Lower leg skin (tissue), 4 donors: ENCODE measurements around the gene SFMBT1. TPM values are rescaled to one million over a fixed set of nuclear protein-coding genes. Genes with fewer than 3 reads are reported as not detected.

Source experiments
- DNase-seq, 2 donors: peaks; one replicate each; pipeline ENCODE4 v3.0.0-alpha.2; 2019; ENCODE audit warnings: low spot score in 2 of 2
- H3K4me3 ChIP-seq: fragments of 200-600 bp; sonication (generic); 2 replicates; pipeline ENCODE4 v1.5.1; 2017; ENCODE audit warnings: mild to moderate bottlenecking, low read depth; ENCODE audit not compliant: poor library complexity, severe bottlenecking
- CTCF ChIP-seq, 3 donors: fragments of 450-650 bp; IDR thresholded peaks; one replicate each; pipeline ENCODE4 v1.5.1; 2016; ENCODE audit warnings: antibody characterized with exemption in 3 of 3, mild to moderate bottlenecking in 3 of 3, moderate library complexity in 2 of 3
- POLR2A ChIP-seq, 2 donors: fragments of 450-650 bp; IDR thresholded peaks; one replicate each; pipeline ENCODE4 v1.6.1; 2016 to 2017; ENCODE audit warnings: antibody characterized with exemption in 2 of 2, mild to moderate bottlenecking in 1 of 2, moderate library complexity in 1 of 2
- WGBS, 2 donors: methylation state at CpG; one replicate each; pipeline ENCODE4 v1.1.5; 2018; 5-methylcytosine and 5-hydroxymethylcytosine counted together
- intact Hi-C: fragments of 100-400 bp; cut with DNase I; formaldehyde crosslinking; loops from one replicate; pipeline ENCODE4 v1.15.0; 2023; ENCODE audit warnings: low total_unique reads
- total RNA-seq, 4 donors: library from RNA; depleted of rRNA; stranded (reverse); fragments of >200 nt; gene quantifications; one replicate each; pipeline ENCODE4 v1.1.0, GENCODE V29; 2016

The SFMBT1 gene
- total RNA-seq, 4 donors from 2014 or later = 9.5 to 24.3 (median 14.4) TPM

- H3K4me3 ChIP-seq = no peak overlapping the region
- no peak for DNase-seq
- intact Hi-C loops = no loop called here
- TF ChIP-seq CTCF (IDR thresholded peaks at IDR 0.05) (no peak), POLR2A (IDR thresholded peaks at IDR 0.05) (no peak)
- WGBS, 2 donors = 90 to 91% methylated on average over 4 of the region's 4 CpGs
Observed at GRCh38 chr3:52973806-52974205, 72.1 kb downstream of the SFMBT1 start.

- H3K4me3 ChIP-seq = no peak overlapping the region
- no peak for TF ChIP-seq POLR2A (IDR thresholded peaks at IDR 0.05)
- TF ChIP-seq CTCF (IDR thresholded peaks at IDR 0.05) = no peak
- DNase-seq = no peak
- intact Hi-C loops = no loop called here
- whole genome bisulfite sequencing, 2 donors = 87 to 98% methylated on average over 3 of the region's 3 CpGs
Observed at GRCh38 chr3:52971895-52972294, 74.0 kb downstream of the SFMBT1 start.

GRCh38 chr3:52967398-52967797, 78.5 kb downstream of the SFMBT1 start:
- H3K4me3 ChIP-seq = no peak overlapping the region
- intact Hi-C loops = no loop called here
- no peak for DNase-seq
- 54 to 87% methylated on average over 2 of the region's 2 CpGs for WGBS, 2 donors
- no peak for TF ChIP-seq CTCF (IDR thresholded peaks at IDR 0.05)
- TF ChIP-seq POLR2A (IDR thresholded peaks at IDR 0.05) = no peak

GRCh38 chr3:52962160-52962559, 83.7 kb downstream of the SFMBT1 start:
- TF ChIP-seq CTCF (IDR thresholded peaks at IDR 0.05) (no peak), POLR2A (IDR thresholded peaks at IDR 0.05) (no peak)
- intact Hi-C loops = no loop called here
- WGBS, 2 donors = 85 to 89% methylated on average over 2 of the region's 2 CpGs
- no peak for DNase-seq
- H3K4me3 ChIP-seq = no peak overlapping the region

GRCh38 chr3:52959773-52960172, 86.1 kb downstream of the SFMBT1 start:
- TF ChIP-seq POLR2A (IDR thresholded peaks at IDR 0.05) (no peak), CTCF (IDR thresholded peaks at IDR 0.05) (no peak)
- intact Hi-C loops = no loop called here
- no peak overlapping the region for H3K4me3 ChIP-seq
- no peak for DNase-seq
- WGBS, 2 donors = 92 to 95% methylated on average over 2 of the region's 2 CpGs

- DNase-seq = no peak
- TF ChIP-seq CTCF (IDR thresholded peaks at IDR 0.05) = no peak
- TF ChIP-seq POLR2A (IDR thresholded peaks at IDR 0.05) = no peak
- intact Hi-C loops = no loop called here
- no peak overlapping the region for H3K4me3 ChIP-seq
Observed at GRCh38 chr3:52939600-52939999, 106.3 kb downstream of the SFMBT1 start.
